ENCODE data around the gene IL17REL.
A peak's percentile ranks its signal among the peaks of the same experiment; 100 is the strongest.

Gene IL17REL

DNA sequence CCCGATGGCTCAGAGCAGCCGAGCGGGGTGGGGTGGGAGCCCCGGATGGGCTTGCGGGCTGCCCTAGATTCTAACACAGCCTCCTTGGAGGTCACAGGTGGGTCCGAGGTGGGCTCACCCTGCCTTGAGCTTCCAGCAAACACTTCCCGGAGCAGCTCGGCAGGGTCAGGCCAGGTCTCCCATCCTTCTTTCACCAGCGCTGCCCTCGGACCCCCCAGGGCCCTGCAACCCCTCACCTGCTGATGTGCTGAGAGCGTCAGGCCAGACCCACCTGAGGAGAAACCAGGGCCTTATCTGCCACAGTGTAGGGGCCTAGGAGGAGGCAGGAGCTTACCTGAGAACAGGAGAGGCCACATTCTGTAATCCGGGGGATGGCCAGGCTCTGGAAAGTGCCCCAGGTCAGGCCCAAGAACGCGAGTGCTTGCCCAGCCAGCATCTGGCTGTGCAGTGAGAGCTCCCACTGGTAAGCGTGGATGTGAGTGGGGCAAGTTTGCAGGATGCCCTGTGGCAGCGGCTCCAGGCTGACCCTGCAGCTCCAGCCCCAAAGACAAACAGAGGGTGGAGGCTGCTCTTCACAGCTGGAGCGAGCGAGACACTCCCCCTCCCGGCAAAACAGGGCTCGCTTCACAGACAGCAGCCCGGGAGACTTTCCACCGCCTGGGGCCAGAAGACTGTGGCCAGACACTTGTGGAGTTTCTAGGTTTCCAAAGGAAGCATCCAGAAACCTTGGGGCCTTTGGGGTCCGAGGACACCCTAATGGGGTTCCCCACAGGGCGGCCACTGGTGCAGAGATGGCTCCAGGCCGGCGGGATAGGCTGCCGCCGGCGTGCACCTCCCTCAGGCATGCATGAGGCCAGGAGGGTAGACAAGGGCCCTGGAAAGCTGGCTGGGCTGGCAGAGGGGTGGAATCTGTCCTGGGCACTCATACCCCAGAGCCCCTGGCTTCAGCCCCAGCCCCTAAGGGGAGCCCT, at the start of gene IL17REL:
IL17REL (minus strand) TSS at position 555 of the 971 bp plus-strand sequence; CDS start at position 436, 119 bp downstream.
- peaks cover 1% of the 10 kb centered on the region for H3K4me1 Mint-ChIP-seq
- H3K27me3 Mint-ChIP-seq (ENCODE audit: low read depth), result peaks cover 63% of the 10 kb centered on the region
- TF ChIP-seq CTCF (IDR thresholded peaks at IDR 0.05; ENCODE audit: unreplicated experiment in 3 of 3), result peak in 1 of 3 experiments; percentile 12
- H3K36me3 Mint-ChIP-seq (ENCODE audit: low read depth), result no peaks in the 10 kb centered on the region
- no peak within 1 kb of the TSS for H3K27ac Mint-ChIP-seq
- peaks cover under 1% of the 10 kb centered on the region for H3K9me3 Mint-ChIP-seq
- H3K4me3 Mint-ChIP-seq, result peak within 1 kb of the TSS in 1 of 3 experiments; percentile 58

GRCh38 chr22:50061824-50062355, 49.3 kb upstream of the IL17REL start:
- Mint-ChIP-seq H3K4me1 (peaks cover 33% of the 10 kb centered on the region), H3K9me3 (no peaks in the 10 kb centered on the region), H3K4me3 (no peak overlapping the region)

DNA sequence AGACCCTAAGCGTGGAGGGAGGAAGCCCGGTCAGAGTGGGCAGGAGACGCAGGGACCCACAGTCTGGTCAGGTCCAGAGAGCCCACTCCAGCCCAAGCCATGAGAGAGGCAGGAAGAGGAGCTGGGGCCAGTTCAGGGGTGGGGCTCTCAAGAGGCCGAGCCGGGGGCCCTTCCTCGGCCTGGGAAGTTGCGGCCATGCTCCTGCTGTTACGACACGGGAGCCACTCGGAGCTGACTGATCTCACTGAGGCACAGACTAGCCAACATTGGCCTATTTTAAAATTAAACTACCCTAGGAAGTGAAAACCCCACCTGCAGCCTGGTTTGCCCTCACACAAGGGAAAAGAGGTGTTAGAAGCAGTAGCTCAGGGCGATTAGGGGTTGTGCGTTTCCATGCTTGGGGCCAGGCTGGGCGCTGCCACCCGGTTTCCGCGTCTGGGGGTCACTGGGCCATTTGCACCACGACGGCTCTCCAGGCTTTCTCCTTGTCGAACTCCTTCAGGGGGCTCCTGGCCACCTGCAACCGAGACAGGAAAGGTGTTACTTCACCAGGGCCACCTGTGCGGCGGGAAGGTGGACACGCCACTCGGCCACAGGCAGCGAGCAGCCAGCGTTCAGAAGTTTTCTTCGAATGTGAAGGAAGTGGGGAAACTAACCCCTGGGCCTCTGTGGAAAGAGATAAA, 48.7 kb upstream of the IL17REL start:
- Mint-ChIP-seq H3K27ac (no peak overlapping the region), H3K4me3 (no peak overlapping the region), H3K36me3 (ENCODE audit: low read depth) (no peaks in the 10 kb centered on the region), H3K9me3 (no peaks in the 10 kb centered on the region), H3K4me1 (peaks cover 33% of the 10 kb centered on the region), H3K27me3 (ENCODE audit: low read depth) (peaks cover 30% of the 10 kb centered on the region)
- TF ChIP-seq CTCF (IDR thresholded peaks at IDR 0.05; ENCODE audit: unreplicated experiment in 3 of 3), result no peak

More at GRCh38 chr22:50061824-50062355, 49.3 kb upstream of the IL17REL start:
- Mint-ChIP-seq H3K27ac (no peak overlapping the region), H3K27me3 (ENCODE audit: low read depth) (peaks cover 27% of the 10 kb centered on the region), H3K36me3 (ENCODE audit: low read depth) (no peaks in the 10 kb centered on the region)
- no peak for TF ChIP-seq CTCF (IDR thresholded peaks at IDR 0.05; ENCODE audit: unreplicated experiment in 3 of 3)

GRCh38 chr22:50060441-50061140, 48.0 kb upstream of the IL17REL start:
- Mint-ChIP-seq H3K4me1 (peaks cover 30% of the 10 kb centered on the region), H3K27me3 (ENCODE audit: low read depth) (peaks cover 36% of the 10 kb centered on the region), H3K9me3 (no peaks in the 10 kb centered on the region), H3K27ac (peak overlapping the region in 2 of 3 experiments; percentile 31 to 62), H3K4me3 (peak overlapping the region in 1 of 3 experiments; percentile 77), H3K36me3 (ENCODE audit: low read depth) (no peaks in the 10 kb centered on the region)
- no peak for TF ChIP-seq CTCF (IDR thresholded peaks at IDR 0.05; ENCODE audit: unreplicated experiment in 3 of 3)

DNA sequence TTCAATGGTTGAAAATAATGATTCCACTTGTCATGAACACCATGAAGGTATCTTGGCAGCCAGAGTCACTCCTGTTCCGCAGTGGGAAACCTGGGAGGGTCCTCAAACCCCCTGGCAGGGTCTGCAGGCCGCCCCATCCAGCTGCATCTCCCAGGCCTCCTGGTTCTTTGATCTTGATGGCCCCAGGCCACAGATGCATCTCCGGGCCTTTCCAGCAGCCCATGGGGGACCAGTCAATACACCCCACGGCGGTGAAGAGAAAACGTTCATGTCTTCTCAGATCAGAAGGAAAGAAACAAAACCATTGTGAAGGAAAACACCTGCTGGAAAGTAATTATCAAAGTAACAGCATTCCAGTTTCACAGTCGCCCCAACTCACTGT, 47.3 kb upstream of the IL17REL start:
- TF ChIP-seq CTCF (IDR thresholded peaks at IDR 0.05; ENCODE audit: unreplicated experiment in 3 of 3), result no peak
- Mint-ChIP-seq H3K36me3 (ENCODE audit: low read depth) (no peaks in the 10 kb centered on the region), H3K27me3 (ENCODE audit: low read depth) (peaks cover 40% of the 10 kb centered on the region), H3K4me1 (peaks cover 27% of the 10 kb centered on the region), H3K27ac (peak overlapping the region; percentile 31 to 74 (median 62)), H3K4me3 (peak overlapping the region; percentile 69 to 77 (median 70)), H3K9me3 (peaks cover 3% of the 10 kb centered on the region)
